HG02885 (cell line): Measurements from ENCODE around the gene PRXL2B.

Experiments
- ATAC-seq: cut with Tn5 transposase; IDR thresholded peaks from one replicate; pipeline ENCODE4 v1.9.1; 2021; ENCODE audit warnings: mild to moderate bottlenecking; ENCODE audit not compliant: unreplicated experiment, poor library complexity

Gene PRXL2B

DNA sequence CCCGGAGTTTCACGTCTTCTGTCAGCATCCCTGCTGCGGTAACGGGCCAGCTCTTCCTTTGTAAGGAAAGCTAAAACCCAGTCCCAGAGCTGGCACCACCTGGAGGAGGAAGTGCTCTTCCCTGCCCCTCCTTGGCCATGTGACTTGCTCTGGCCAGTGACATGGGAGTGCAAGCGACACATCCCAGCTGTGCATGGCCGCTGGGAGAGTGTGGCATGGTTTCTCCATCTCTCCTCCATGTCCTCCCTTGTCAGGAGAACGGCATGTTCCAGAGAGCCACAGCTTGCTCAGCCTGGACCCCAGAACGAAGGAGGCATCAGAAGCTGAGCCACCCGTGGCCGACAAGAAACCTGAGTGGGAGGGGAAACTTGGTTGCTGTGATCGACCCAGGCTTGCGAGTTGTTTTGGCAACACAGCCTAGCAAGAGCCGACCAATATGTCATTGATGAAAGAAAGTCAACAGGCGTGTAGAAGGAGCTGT, 2.7 kb upstream of the PRXL2B start:
- ATAC-seq, result no peak

DNA sequence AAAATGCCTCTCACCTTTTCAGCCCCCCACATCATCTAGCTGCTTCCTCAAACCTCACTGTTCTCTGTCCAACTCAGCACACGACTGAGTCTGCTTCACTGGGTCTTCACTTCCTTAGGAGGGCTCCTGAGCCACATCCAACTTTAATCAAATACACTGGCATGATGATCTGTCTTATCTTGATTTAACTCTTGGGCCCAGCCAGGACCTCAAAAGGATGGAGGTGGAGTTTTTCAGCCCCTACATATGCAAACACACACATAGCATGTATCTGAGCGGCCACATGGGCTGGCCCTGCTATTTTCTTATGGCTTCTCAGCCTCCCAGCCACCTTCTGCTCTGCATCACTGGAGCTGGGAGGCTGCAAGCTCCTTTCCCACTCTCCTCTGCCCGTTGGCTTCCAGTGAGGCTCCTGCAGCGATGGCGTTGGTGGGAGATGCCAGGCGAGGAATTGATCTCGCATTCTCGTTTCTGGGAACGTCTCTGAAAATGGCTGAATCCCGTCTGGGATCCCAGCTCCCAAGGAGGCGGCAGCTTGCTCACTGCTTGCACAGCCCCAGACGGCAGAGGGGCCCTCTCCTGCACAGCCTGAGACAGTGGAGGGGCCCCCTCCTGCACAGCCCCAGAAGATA, 1.8 kb upstream of the PRXL2B start:
- ATAC-seq, result no peak

DNA sequence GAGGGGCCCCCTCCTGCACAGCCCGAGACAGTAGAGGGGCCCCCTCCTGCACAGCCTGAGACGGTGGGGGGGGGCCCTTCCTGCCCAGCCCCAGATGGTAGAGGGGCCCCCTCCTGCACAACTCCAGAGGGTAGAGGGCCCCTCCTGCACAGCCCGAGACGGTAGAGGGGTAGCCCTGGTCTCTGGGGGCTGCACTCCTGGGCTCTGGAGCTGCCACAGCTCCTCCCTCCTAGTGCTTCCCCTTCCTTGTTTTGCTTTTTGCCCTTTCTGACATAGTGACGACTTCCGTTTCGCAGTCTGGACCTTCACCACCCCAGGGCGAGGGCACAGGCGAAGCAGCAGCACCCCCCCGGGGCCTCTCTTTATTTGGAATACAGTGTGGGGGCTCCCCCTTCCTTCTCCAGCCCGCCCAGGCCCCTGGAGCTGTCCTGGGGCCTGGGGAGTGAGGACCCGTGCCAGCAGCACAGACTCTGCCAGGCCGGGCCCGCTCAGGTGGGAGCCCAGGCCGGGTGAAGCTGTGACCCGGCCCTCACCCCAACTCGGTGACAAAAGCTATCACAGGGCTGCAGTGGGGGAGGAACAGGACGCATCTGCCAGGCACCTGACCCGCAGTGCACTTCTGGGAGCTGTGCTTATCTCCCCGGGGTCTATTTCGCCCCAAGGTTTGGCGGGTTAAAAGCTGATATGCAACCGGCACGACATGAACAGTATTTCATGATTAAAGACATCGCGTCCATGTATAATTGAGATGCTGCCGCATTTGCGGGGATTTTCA, 1.1 kb upstream of the PRXL2B start:
- ATAC-seq, result no peak

DNA sequence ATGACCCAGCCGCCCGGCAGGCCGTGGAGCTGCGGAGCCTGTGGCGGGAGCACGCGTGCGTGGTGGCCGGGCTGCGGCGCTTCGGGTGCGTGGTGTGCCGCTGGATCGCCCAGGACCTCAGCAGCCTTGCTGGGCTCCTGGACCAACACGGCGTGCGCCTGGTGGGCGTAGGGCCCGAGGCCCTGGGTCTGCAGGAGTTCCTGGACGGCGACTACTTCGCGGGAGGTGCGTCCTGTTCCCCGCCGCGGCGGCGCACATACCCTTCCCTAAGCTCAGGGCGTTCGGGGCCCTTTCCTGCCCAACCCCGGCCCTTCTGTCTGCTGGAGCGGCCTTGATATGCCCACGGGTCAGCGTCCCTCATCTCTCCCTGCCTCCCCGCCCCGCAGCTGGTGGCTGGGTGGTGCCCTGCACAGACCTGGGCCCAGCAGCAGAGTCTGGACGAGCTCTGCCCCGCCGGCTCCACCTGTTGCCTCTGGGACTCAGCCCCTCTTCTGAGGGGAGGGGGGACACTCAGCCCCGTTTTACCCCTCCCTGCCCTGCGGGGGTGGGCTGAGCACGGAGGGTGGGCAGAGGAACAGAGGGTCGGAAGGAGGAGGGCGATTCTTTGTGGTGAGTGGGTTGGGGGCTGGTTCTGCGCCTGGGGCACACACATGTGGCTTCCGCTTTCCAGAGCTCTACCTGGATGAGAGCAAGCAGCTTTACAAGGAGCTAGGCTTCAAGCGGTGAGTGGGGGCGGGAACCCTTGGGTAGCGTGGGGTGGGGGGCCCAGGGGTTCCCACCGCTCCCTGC, 688 bp downstream of the PRXL2B start:
- ATAC-seq, result no peak

DNA sequence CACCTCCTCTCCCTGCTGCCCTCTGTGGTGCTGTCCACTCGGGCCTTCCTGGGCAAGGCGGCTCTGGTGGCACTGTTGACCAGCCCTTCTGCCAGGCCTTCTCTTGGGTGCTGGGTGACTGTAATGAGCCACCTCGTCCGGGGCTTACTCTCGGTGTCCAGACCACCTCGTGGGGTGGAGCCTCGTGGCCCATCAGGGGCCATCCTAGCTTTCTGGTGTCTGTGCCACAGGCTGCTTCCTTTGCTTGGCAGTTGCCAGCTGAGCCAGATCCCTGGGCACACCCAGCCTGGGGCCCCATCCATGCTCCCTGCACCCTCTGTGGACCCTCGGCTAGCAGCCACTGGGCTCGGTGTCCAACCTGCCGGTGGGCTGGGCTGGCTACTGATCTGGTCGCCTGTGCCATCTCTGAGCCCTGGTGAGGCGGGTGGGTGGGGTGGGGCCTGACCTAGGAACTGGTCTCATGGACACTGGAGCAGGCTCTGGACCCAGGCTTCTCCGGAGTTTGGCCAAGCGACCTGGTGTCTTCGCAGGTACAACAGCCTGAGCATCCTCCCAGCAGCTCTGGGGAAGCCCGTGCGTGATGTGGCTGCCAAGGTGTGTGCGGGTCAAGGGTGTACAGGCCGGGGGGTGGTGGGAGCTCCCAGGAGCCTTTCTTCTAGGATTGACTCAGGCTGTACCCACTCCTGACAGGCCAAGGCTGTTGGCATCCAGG, 1.4 kb downstream of the PRXL2B start:
- no peak for ATAC-seq

DNA sequence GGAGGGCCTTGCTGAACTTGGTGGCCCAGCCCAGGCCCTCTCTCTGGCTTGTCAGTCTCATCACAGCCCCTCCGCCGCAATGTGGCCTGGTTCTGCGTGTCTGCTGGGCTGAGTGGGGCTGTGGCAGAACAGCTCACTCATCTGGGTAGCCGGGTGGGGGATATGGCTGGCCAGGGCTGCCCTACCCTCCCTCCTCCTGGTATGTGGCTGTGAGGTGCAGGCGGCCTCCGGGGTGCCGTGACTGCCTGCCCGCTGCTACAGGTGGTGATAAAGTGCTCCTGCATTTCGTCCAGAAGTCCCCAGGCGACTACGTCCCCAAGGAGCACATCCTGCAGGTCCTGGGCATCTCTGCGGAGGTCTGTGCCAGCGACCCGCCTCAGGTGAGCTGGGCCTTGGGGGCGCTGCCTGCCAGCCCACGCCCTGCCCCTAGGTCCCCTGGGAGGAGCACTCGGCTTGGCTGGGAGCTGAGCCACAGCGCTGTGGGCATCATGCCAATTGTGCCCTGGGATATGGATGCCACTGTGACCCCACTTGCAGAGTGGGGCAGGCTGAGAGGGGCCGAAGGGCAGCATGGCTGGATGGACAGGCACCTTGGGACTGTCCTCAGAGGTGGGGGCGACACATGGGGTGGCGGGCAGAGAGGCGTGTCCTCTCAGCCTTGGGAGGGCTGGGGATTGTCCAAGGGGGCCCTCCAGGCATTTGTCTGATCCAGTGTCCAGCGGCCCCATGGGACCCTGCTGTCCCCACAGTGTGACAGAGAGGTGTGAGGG, 2.3 kb downstream of the PRXL2B start:
- ATAC-seq, result no peak

DNA sequence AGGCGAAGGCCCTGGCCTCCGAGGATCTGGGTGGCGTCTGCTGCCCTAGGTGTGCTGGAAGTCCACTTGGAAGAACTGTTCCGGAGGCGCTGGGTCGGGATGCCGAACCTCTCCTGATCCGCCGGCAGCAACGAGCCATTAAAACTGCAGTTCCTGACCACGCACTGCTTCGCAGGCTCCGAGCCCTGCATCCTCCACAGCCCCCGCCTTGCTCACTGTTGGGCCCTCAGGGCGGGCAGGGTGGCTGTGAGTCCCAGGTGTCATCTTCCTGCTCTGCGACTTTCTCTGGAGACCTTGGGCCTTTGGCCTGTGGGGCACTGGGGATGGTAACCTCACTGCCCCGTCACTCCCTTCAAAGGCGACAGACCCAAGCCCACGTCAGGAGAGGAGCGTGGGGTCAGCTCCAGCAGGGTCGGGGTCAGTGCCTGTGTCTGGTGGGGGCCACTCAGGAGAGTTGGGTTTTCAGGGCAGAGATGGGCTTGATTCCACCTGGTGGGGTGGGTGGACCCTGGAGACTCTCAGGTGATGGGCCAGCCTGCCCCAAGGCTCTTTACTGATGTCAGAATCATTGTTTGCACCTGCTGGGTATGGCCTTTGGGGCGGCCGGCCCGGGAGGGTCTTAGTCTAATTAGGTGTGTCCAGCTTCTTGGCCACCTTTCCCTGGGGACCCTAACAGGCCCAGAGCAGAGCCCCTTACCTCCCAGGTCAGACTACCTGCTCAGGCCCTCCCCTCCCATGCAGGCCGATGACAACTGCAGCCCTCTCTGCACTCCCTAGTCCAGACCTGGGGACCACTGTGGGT, 3.1 kb downstream of the PRXL2B start:
- no peak for ATAC-seq

DNA sequence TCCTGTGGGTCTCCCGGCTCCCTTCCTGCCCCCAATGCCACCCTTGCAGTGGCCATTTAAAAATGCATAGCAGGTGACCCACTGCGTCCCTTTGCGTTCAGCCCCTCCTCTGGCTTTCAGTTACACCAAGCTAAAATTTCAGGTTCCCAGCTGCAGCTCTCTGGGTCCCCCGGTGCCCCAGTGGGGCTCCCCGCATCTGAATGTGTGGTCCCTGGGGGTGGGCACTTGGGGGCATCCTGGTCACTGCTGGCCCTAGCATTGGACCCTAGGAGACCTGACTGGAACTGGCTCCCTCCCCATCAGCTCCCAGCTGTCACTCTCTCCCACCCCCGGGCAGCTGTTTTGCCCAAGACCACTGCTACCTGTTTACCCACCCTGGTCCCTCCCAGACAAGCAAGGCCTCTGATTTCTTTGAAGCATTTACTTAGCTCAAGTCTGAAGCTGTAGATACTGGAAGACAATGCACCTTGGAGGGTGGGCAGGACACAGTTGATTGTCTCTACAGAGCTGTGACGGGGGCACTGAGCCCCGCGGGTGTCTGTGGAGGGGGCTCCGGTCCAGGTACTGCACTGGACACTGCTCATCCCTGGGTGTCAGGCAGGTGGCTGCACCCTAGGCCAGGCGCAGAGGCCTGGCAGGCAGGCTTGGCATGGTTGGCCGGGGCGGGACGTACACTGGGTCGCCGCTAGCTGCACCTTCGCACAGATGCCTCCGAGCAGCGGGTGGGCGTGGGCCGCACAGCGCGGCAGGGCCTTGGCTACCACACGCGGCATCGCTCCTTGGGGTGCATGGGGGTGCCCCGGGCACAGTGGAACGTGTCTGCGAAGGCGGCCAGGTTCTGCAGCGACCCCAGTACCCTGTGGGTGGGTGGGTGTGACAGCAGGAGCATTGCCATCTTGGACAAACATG, 3.9 kb downstream of the PRXL2B start:
- ATAC-seq, result no peak

DNA sequence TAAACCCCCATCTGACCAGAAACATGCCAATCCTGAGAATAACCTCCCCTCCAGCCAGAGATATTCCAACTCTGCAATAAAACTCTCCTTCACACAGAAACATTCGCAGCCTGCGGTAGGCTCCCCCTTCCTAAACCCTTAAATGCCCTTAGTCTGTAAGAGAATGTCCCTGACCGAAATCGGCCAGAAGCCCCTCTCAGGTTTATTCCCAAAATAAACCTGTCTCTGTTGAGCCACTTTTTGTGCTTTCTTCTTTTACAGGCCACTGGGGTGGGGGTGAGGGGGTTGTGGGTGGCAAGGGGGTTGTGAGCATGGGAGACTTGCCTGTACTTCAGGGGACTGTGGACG, 4.6 kb downstream of the PRXL2B start:
- no peak for ATAC-seq

DNA sequence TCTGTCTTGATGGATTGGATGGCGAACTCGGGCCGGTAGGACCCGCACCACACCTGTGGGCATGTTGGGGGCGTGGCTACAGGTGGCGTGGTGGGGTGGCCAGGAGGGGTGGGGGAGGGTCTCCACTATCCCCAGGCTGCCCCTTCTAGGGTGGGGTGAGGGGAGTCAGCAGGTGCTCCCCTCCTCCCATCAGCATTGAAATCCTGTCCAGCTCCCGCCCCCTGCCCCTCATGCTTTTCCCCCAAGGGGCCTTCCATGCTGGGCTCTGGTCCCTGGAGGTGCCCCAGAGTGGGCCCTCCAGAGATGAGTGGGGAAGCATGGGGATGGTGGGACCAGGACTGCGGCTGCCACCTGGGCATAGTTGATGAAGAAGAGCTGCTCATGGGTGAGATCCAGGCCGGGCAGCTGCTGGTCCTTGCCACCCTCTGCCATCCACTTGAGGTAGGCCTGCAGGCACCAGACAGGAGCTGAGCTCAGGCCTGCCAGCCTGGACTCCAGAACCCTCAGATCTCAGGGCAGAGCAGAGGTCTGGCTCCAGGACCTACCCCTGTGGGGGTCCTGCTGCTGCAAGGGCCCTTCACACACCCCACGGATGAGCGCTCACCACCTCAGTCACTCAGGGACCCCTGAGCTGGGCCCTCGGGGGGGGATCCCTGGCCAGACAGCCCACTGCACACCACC, 5.1 kb downstream of the PRXL2B start:
- ATAC-seq, result no peak

DNA sequence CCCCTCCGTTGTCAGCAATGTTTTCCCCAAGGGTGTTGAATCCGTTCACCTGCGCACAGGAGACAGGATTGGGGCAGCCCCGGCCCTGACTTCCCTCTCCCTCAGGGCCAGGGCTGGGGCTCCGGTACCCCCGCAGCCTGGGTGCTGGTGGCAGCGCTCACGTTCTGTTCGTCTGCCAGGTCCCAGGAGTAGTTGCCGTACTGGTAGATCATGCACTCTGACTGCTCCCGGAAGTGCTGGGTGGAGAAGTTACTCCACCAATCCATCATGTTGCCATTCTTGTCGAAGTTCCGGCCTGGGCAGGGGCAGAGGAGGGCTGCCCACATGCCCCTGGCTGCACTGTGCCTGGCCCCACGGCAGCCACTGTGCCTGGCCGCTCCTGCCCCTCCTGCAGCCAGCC, 6.1 kb downstream of the PRXL2B start:
- no peak for ATAC-seq

DNA sequence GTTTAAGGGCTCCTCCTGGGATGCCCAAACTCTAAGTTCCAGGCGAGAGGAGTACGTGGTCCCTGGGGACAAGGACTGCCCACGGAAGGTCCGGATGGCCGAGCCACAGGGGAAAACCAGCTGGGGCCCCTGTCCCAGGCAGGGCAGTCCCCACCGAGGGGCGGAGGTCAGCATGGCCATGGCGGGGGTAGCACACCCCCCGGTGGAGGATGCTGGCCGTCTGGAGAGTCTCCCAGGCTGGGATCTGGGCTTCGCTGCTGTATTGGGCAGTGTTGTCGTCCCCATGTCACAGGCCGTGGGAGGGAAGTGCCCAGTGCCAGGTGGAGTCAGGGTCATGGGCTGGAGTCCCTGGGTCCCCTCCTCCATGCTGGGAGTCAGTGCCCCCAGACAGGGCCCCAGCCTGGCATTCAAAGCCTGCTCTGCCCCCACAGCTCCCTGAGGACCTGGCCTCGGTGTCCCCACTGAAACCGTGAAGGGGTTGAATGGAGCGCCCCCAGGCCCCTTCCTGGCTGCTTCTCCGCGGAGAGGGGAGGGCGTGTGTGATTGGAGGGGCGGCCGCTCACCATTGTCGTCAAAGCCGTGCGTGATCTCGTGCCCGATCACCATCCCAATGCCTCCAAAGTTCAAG, 6.8 kb downstream of the PRXL2B start:
- ATAC-seq, result no peak

DNA sequence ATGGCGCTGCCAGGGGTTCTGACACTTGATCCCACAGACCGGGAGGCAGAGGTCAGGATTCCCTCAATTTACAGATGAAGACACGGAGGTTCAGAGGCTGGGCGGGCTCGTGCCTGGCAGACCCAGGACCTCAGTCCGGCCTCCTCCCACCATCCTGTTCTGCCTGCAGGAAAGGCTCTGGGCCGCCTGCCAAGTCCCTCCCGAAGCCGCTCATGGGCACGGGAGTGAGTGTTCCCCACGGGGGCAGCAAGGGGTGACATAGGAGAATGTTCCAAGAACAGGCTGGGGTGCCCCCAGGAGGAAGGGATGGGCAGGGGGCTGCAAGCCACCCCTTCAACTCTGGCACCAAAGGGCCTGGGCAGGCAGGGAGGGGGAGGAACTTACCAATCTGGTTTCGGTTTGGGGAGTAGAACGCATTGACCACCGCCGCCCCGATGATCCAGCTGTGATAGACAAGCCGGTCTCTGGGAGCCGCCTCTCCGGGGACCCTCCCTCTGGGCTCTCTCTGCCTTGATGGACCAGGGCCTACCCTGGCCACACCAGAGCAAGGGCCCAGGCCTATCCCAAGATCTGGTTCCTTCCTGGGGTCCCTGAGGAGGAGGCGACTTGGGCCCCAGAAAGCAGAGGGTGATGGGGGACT, 7.5 kb downstream of the PRXL2B start:
- ATAC-seq, result no peak

DNA sequence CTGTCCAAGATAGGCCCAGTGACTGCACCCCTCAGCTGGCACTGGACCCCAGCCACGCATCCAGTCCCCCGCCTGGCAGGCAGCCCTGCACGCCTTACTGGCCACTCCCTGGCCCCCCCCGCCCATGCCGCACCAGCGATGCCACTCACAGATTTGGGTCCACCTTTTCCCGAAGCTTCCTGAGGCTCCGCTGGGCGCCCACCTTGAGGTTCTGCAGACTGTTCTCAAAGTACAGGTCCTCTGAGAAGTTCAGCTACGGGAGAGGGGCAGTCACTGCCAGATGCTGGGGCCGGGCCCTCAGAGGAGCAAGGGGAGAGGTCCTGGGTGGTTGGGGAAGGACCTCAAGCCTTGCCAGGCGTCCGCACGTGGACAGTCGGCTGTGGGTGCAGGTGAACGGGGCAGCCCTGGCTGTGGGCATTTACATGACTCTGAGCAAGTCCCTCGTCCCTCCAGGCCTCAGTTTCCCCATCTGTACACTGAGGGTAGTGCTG, 8.1 kb downstream of the PRXL2B start:
- no peak for ATAC-seq

DNA sequence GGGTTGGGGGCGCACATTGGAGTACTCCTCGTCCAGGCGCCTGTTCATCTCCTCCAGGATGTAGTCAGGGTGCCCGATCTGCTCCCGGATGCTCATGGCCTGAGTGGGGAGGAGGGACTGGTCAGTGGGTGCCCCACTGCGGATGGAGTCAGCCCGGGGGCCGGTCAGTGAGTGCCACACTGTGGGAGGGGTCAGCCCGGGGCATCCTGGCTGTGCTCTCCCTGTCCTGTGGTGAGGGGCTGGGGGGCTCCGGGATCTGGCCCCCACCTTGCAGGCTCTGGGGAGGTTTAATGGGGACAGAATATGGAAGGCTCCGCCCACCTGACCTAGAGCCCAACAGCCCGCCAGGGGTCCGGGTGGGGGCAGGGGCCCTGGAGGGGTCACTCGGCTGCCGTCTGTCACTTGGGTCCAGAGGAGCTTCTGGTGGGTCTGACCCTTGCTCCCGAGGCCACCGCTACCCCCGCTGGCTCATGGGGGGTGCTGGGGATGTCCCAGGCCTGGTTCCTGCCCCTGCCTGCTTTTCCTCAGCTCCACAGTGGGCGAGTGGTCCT, 8.8 kb downstream of the PRXL2B start:
- no peak for ATAC-seq

DNA sequence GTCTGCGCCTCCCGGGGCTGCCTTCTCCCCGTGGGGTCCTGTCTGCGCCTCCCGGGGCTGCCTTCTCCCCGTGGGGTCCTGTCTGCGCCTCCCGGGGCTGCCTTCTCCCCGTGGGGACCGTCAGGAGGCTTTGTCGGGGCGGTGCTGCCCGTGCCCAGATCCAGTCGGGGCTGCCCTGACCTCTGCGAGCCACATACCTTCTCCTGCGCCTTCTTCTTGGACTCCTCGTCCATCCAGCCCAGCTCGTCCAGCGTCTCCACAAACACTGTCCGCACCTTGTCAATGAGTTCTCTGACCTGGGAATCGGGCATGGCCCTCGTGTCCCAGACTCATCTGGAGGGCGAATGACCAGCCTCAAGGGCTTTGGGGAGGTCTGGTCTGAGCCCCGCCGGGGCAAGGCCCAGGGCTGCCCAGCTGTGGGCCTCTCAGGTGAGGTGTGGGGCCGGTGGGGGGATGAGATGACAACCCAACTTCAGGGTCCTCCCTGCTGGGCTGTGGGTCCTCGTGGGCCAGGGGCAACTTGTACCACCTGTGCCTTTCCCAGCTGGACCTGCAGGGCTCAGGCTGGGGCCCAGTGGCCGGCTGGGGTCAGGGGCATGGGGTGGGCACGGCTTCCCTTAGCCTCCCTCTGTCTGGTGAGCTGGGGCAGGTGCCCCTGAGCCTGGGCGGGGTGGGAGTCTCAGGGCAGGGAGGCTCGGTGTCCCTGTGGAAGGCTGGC, 9.4 kb downstream of the PRXL2B start:
- ATAC-seq, result no peak
